Parathyroid adenoma (tissue), 2 donors: ENCODE measurements around the gene RNF10.

ENCODE experiments used
- H2AFZ ChIP-seq: fragments of 300-600 bp; sonication (generic); one replicate; pipeline ENCODE4 v1.7.0; 2017; ENCODE audit warnings: antibody characterized with exemption, mild to moderate bottlenecking
- H3K27ac ChIP-seq: fragments of 300-600 bp; sonication (generic); one replicate; pipeline ENCODE4 v1.7.0; 2017
- H3K27me3 ChIP-seq: fragments of 300-600 bp; sonication (generic); one replicate; pipeline ENCODE4 v1.7.0; 2017; ENCODE audit warnings: low read length; ENCODE audit not compliant: control insufficient read depth, insufficient read depth
- H3K36me3 ChIP-seq: fragments of 300-600 bp; sonication (generic); one replicate; pipeline ENCODE4 v1.7.0; 2017; ENCODE audit warnings: low read length; ENCODE audit not compliant: control insufficient read depth, insufficient read depth
- H3K4me1 ChIP-seq: fragments of 300-600 bp; sonication (generic); one replicate; pipeline ENCODE4 v1.7.0; 2017; ENCODE audit warnings: control low read depth
- H3K4me2 ChIP-seq: fragments of 300-600 bp; sonication (generic); one replicate; pipeline ENCODE4 v1.7.0; 2017; ENCODE audit warnings: low read length
- H3K4me3 ChIP-seq: fragments of 300-600 bp; sonication (generic); one replicate; pipeline ENCODE4 v1.7.0; 2017; ENCODE audit warnings: low read depth, low read length
- H3K79me2 ChIP-seq: fragments of 300-600 bp; sonication (generic); one replicate; pipeline ENCODE4 v1.7.0; 2017; ENCODE audit warnings: control low read depth
- H3K9ac ChIP-seq: fragments of 300-600 bp; sonication (generic); one replicate; pipeline ENCODE4 v1.7.0; 2017; ENCODE audit warnings: mild to moderate bottlenecking
- H3K9me3 ChIP-seq: fragments of 300-600 bp; sonication (generic); one replicate; pipeline ENCODE4 v1.7.0; 2017; ENCODE audit warnings: low read length; ENCODE audit not compliant: control insufficient read depth
- TF ChIP-seq, protein P1 (sequence below): fragments of 300-600 bp; sonication (generic); IDR thresholded peaks from one replicate; pipeline ENCODE4 v1.7.0; 2017; ENCODE audit warnings: antibody characterized with exemption, mild to moderate bottlenecking
- donor health status: primary hyperparathyroidism.

The RNF10 gene

DNA sequence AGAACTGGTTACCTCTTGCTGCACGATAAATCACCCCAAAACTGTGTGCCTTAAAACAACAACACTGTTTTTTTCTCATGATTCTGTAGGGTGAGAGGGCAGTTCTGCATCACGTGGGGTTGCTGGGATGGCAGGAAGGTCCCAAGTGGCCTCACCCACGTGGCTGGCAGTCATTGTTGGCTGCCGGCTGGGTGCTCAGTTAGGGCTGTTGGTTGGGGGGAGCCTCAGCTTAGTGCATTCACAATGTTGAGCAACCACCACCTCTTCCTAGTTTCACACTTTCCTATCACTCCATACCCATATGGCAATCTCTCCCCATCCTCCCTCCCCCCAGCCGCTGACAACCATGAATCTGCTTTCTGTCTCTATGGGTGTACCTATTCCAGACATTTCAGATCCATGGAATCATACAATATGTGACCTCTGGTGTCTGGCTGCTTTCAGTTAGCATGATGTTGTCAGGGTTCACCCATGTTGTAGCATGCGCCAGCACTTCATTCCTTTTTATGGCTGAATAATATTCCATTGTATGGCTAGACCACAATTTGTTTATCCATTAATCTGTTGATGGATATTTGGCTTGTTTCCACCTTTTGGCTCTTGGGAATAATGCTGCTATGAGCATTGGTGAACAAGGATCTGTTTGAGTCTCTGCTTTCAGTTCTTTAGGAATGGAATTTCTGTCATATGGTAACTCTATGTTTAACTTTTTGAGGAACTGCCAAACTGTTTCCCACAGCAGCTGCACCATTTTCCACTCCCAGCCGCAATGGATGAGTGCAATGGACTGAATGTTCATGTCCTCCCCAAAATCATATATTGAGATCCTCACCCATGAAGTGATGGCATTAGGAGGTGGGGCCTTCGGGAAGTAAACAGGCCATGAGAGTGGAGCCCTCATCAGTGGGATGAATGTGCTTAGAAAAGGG lies 58.2 kb downstream of the RNF10 start:
- Histone ChIP-seq H3K4me3 (no peak overlapping the region), H3K9ac (no peak overlapping the region), H2AFZ (no peak overlapping the region), H3K36me3 (no peaks in the 10 kb centered on the region), H3K79me2 (no peaks in the 10 kb centered on the region), H3K27me3 (no peaks in the 10 kb centered on the region), H3K9me3 (no peaks in the 10 kb centered on the region), H3K27ac (no peak overlapping the region), H3K4me1 (no peaks in the 10 kb centered on the region), H3K4me2 (no peak overlapping the region)
- TF ChIP-seq, protein P1, sequence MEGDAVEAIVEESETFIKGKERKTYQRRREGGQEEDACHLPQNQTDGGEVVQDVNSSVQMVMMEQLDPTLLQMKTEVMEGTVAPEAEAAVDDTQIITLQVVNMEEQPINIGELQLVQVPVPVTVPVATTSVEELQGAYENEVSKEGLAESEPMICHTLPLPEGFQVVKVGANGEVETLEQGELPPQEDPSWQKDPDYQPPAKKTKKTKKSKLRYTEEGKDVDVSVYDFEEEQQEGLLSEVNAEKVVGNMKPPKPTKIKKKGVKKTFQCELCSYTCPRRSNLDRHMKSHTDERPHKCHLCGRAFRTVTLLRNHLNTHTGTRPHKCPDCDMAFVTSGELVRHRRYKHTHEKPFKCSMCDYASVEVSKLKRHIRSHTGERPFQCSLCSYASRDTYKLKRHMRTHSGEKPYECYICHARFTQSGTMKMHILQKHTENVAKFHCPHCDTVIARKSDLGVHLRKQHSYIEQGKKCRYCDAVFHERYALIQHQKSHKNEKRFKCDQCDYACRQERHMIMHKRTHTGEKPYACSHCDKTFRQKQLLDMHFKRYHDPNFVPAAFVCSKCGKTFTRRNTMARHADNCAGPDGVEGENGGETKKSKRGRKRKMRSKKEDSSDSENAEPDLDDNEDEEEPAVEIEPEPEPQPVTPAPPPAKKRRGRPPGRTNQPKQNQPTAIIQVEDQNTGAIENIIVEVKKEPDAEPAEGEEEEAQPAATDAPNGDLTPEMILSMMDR: no peak

DNA sequence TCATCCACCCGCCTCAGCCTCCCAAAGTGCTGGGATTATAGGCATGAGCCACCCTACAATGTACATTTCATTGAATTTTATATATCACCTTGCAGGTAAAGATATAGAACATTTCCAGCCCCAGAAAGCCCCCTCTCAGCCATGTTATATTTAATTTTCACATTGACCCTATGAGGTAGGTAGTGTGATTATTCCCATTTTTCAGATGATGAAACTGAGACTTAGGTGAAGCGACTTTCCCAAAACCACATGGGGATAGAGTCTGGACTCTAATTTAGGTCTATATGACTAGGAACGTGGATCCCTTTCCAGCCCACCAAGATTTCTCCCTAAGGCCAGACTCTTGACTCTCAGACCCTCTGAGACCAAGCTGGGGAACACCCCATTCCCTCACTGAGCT lies 62.7 kb downstream of the RNF10 start:
- TF ChIP-seq, protein P1: no peak
- no peak overlapping the region for H3K9ac ChIP-seq
- H3K4me1 ChIP-seq: no peaks in the 10 kb centered on the region
- no peaks in the 10 kb centered on the region for H3K36me3 ChIP-seq
- no peak overlapping the region for H3K4me3 ChIP-seq
- H3K27me3 ChIP-seq: no peaks in the 10 kb centered on the region
- H2AFZ ChIP-seq: no peak overlapping the region
- H3K4me2 ChIP-seq: no peak overlapping the region
- no peaks in the 10 kb centered on the region for H3K9me3 ChIP-seq
- no peak overlapping the region for H3K27ac ChIP-seq
- no peaks in the 10 kb centered on the region for H3K79me2 ChIP-seq

DNA sequence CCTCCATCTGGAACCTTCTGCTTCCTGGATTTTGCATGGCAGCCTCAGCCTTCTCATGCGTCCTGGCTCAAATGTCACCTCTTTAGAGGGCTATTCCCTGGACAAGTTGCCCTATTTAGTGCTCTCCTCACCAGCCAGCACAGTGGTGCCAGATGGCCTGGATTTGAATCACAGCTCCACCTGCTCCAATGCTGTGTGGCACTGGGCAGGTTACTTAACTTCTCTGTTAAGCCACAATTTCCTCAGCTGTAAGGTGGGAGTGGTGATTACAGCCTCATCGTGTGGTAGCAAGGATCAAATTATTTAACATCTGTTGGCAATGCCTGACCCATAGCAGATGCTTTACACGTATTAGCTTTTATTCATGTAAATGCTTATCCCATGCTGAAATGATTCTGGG lies 63.7 kb downstream of the RNF10 start:
- H3K4me1 ChIP-seq: no peaks in the 10 kb centered on the region
- no peaks in the 10 kb centered on the region for H3K27me3 ChIP-seq
- H3K79me2 ChIP-seq: no peaks in the 10 kb centered on the region
- TF ChIP-seq, protein P1: no peak
- H3K9me3 ChIP-seq: no peaks in the 10 kb centered on the region
- no peak overlapping the region for H3K4me3 ChIP-seq
- H3K9ac ChIP-seq: no peak overlapping the region
- H2AFZ ChIP-seq: no peak overlapping the region
- no peak overlapping the region for H3K4me2 ChIP-seq
- H3K27ac ChIP-seq: no peak overlapping the region
- H3K36me3 ChIP-seq: no peaks in the 10 kb centered on the region

DNA sequence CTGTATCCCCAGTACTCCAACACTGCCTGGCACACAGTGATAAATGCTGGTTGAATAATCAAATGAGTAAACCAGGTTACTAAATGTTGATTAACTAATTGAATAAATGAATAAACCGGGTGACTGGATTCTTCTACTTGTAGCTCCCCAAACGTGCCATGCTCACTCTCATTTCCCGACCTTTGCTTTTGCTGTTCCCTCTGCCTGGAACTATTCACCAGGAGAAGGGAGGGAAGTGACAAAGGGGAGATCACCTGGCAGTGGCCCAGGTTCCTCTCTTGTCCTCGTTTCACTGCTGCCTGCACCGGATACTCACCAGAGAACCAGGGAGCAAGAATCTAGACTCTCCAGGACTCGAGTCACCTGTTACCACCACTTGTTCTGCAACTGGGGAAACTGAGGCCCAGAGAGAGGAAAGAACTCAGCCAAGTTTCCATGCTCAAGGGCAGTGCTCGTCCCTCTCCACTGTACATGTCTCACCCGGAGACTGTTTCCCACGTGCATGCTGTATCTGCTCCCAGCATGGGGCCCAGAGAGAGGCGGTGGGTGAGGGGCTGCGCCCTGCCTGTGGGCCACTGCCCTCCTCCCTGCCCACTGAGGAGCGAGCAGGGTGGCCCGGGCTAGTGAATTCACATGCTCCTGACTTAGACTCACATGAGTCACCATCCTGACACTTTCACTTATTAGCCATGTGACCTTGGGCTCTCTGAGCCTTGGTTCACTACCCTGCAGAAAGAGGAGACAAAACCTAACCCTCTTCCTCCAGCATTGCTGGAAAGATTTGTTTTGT lies 64.7 kb downstream of the RNF10 start:
- Histone ChIP-seq H3K4me1 (no peaks in the 10 kb centered on the region), H2AFZ (no peak overlapping the region), H3K27ac (no peak overlapping the region), H3K27me3 (no peaks in the 10 kb centered on the region), H3K36me3 (no peaks in the 10 kb centered on the region), H3K9me3 (no peaks in the 10 kb centered on the region), H3K4me3 (no peak overlapping the region), H3K9ac (no peak overlapping the region), H3K79me2 (no peaks in the 10 kb centered on the region), H3K4me2 (no peak overlapping the region)
- TF ChIP-seq, protein P1: no peak
